Body of pancreas (tissue), 4 donors: Measurements from ENCODE around the gene ADAMTS17.

Experiments
- CTCF ChIP-seq, 7 experiments: fragments of 450-650 bp in 4 of 7; fragments of 200-600 bp in 3 of 7; sonication (generic) in 3 of 7; IDR thresholded peaks; one replicate each; pipeline ENCODE4 v1.5.1; 2016 to 2019; ENCODE audit warnings: antibody characterized with exemption in 7 of 7
- POLR2A ChIP-seq, 3 donors: fragments of 450-650 bp; IDR thresholded peaks; one replicate each; pipeline ENCODE4 v1.6.1; 2016; ENCODE audit warnings: antibody characterized with exemption in 3 of 3, mild to moderate bottlenecking in 2 of 3

- TF ChIP-seq CTCF (IDR thresholded peaks at IDR 0.05) (no peak), POLR2A (IDR thresholded peaks at IDR 0.05) (no peak)
These were observed 49.8 kb downstream of the ADAMTS17 start for GRCh38 chr15:100292010-100292409.
